ENCODE results near the gene RPH3AL.

DNA sequence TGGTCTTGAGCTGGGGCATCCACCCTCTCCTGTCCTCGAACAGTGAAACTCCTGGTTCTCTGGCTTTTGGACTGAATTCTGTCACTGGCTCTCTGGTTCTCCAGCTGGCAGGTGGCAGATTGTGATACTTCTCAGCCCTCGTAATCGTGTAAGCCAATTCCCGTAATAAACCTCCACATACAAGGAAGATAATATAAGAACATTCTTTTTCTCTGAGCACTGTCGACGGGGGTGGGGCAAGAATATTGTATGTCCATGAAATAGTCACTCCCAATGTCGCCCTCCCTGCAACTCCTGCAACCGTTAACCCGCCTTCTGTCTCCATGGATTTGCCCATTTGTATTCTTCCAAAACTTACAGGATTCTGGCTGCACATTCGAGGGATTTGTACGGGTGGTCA lies 39.2 kb upstream of the RPH3AL start:
- no peak for TF ChIP-seq CTCF (IDR thresholded peaks at IDR 0.05 in 2 of 3, conservative IDR thresholded peaks at IDR 0.05 in 1 of 3; ENCODE audit: control insufficient read depth in 2 of 3, extremely low read depth in 1 of 3, insufficient read depth in 1 of 3, low read depth in 3 of 3, low read length in 3 of 3)
- TF ChIP-seq EZH2 (IDR thresholded peaks at IDR 0.05; ENCODE audit: borderline replicate concordance, control insufficient read depth, low read depth, low read length), result no peak
- TF ChIP-seq POLR2A (IDR thresholded peaks at IDR 0.05; ENCODE audit: low read depth, low read length), result no peak
- TF ChIP-seq CBX3 (IDR thresholded peaks at IDR 0.05; ENCODE audit: borderline replicate concordance, low read depth), result no peak
- TF ChIP-seq, protein P1, sequence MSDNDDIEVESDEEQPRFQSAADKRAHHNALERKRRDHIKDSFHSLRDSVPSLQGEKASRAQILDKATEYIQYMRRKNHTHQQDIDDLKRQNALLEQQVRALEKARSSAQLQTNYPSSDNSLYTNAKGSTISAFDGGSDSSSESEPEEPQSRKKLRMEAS (IDR thresholded peaks at IDR 0.05; ENCODE audit: low read depth, low read length), result no peak
